HG03439 (cell line): Measurements from ENCODE around the gene ABCA4.

Source experiments
- ATAC-seq: cut with Tn5 transposase; IDR thresholded peaks from one replicate; pipeline ENCODE4 v1.9.1; 2021; ENCODE audit warnings: mild to moderate bottlenecking, moderate library complexity; ENCODE audit not compliant: unreplicated experiment

The ABCA4 gene

DNA sequence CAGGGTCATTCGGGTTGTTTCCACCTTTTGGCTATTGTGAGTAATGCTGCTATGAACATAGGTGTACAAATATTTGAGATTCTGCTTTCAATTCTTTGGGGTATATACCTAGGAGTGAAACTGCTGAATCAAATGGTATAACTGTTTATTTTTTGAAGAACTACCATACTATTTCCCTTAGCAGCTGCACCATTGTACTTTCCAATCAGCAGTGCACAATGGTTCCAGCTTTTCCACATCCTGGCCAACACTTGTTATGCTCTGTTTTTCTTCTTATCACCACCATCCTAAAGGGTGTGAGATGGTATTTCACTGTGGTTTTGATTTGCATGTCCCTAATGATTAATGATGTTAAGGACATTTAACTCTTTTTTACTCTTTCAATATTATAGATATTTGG, 3.6 kb upstream of the ABCA4 start:
- no peak for ATAC-seq

DNA sequence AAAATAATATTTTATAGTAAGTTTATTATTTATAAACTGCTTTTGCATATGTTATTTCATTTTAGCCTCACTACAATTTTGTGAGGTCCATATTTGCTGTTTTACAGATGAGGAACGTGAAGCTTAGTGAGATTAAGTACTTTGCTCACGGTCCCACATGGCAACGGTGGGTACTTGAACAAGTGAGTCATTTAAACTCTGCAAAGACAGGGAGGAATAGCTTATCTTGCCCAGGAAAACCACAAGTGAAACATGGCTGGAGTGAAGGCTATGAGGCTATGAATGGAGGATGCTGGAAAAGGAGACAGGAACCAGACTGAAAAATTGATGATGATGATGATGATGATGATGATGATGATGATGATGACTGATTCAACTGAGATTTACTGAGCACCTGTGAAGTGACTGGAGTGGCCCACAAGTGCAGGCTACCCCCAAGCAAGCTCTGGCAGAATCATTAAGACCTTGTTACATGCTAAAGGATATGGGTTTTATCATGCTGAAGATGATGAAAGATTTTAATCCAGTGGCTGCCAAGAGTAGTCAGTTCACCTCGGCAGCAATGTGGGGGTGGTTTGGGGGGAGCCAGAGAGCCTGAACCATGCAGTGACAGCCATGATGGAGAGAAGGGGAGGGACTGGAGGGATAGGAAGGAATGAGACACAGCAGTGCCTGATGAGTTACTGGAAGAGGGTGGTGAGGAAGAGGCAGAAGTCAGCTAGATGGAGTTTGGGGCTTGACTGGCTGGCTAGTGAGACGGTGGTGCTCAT, 1.4 kb upstream of the ABCA4 start:
- no peak for ATAC-seq

DNA sequence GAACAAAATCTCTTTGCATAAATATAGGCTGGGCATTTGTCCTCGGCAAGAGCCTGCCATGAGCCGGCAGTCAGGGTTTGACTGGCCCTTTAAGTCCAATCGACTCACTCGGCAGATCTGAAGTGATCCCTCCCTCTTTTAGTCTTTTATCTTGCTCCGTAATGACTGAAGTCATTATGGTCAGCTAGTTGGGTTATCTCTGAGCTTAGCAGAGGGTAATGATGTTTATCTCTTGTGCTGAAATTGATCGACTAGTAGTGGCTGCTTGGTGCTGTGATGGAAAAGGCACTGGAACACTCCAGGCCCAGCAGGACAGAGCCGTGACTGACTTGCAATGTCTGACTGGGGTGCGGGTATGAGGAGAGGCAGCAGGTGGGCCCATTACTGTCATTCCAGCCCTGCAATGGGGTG, 468 bp upstream of the ABCA4 start:
- ATAC-seq = no peak

DNA sequence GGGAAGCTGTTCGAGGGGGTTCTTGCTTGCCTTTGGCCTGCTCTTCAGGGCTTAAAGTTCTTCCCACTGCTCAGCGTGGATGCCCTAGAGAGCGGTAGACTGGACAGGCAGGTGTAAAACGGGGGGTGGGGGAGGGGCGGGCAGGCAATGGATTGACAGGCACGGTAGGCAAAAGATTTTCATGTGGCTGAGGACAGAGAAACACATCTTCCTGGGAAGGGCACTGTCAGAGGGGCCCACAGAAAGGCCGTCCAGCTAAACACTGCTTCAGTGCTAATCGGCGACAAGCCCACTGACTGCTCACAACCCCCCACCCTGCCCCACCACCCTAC, 412 bp downstream of the ABCA4 start:
- no peak for ATAC-seq

DNA sequence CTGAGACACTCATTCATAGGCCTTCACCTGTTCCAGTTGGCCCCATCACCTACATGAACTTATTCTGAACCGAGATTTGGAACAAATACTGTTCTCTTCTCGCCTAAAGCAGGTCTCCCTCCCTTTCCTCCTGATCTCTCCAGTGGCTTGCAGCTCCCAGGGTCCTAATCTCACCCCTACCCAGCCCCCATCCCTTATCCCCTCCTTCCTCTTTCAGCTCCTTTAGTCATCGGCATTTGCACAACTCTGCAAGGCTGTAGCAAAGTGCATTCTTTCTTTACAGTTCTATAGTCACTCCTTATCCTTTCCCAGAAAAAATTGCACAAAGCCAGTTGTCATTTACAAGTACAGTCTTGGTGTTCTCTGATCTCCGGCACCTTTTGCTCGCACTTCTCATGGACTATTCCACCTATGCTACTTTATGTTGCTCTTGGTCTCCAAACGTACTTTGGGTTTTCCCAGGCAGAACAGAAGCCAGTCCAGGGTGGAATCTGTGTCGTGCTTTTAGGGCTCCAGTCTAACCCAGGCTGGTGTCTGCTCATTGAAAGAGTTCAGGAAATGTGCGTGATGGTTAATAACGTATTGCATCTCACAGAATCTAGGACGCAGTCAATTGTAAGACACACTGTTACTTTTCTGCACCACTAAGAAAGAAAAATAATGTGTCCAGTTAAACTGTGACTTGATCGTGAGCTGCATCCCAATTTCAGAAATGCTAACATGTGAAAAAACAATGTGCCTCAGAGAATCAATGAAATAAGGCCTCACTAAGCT, 965 bp downstream of the ABCA4 start:
- no peak for ATAC-seq

DNA sequence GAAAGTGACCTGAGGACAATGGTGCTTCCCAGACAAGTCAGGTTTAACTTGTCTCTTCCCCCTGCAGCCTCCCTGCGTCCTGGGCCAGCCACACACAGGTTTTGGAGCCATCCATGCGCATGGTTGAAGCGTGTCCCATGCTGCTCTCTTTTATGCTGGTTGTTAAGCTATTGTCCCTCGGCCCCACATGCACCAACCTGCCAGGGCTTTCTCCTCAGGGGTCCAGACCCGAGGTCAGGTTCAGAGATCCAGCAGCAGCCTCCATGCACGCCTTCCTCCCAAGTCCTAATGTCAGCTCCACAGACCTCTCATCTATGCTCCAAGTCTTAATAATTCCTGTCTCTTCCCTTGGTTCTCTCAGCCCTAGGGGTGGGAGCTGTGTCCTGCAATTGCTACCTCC, 1.6 kb downstream of the ABCA4 start:
- ATAC-seq = no peak

DNA sequence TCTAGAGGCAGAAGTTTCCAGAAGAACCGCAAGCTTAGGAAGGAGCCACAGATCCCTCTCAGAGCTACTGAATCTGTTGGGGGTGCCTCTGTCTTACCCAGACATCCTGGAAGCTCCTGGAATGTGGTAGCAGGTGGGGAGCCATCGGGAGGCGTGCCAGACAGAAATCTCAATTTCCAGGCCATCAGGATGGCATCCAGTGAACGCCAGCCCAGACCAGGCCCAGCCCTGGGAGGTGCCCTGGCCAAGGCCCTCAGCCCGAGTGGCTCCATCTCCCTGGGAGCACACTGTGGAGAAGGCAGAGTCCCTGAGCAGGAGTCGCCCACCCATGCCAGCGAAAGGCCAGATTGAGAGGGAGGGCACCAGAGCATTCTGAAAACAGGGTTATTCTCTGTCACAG, 2.5 kb downstream of the ABCA4 start:
- ATAC-seq = no peak

DNA sequence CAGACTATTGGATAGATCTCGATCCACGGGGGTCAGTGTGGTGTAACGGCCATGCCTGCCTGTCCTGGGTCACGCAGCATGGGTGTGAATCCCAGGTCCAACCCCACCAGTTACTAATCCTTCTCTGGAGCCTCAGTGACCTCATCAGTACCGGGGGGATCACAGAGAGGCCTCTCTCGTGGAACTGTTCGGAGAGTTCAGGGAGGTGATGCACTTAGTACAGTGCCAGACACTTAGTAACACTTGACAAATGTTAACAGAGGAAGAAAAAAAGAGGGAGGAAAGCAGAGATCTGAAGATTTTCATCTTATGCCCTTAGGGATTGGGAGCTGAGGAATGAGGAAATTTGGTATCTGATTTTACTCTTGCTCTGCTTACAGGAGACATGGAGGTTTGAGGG, 2.9 kb downstream of the ABCA4 start:
- no peak for ATAC-seq

DNA sequence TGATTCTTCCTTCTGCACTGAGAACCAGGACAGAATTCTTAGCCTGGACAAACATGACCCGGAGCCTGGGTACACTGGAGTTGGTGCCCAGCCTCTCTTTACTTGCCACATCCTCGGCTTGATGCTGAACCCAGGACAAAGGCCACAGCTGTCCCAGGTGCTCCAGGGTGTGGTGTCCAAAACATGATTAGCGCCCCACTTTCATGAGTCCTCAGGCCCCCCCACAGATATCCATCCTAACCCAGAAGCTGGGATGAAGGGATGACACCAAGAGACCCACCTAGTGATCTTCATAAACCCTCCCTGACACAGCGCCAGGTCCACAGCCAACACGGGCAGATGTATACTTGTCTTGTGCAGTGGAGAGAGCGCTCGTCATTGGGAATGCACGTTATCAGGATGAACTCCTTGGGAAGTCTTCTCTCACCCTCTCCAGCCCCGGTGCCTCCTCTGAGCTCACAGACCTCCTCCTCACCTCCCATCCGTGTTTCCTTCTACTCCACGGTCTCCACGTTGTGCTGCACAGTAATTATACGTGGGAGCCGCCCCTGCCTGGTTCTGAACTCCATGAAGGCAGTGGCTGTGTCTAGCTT, 3.6 kb downstream of the ABCA4 start:
- no peak for ATAC-seq

DNA sequence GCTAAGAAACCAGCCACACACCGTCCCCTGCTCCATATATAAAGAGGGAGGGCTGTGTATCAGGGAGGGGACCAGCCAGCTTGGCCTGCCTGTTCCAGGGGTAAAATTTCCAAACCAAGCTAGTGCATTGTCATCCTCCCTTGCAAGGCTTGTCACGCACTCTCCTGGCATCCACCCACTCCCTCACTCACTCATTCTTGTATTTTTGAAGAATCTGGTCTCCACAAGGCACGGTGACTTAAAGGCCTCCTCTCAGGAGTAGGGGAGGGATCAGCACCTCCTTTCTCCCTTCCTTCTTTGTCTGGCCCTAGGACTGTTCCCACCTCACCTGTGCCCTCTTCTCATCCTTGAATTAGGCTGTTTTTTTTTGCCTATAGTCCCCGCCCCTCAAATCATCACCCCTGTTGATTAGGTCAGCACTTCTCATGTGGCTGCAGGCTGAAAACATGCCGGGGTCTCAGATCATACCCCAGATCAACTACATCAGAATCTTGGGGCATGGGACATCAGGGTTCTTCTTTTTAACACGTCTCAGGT, 5.0 kb downstream of the ABCA4 start:
- no peak for ATAC-seq

DNA sequence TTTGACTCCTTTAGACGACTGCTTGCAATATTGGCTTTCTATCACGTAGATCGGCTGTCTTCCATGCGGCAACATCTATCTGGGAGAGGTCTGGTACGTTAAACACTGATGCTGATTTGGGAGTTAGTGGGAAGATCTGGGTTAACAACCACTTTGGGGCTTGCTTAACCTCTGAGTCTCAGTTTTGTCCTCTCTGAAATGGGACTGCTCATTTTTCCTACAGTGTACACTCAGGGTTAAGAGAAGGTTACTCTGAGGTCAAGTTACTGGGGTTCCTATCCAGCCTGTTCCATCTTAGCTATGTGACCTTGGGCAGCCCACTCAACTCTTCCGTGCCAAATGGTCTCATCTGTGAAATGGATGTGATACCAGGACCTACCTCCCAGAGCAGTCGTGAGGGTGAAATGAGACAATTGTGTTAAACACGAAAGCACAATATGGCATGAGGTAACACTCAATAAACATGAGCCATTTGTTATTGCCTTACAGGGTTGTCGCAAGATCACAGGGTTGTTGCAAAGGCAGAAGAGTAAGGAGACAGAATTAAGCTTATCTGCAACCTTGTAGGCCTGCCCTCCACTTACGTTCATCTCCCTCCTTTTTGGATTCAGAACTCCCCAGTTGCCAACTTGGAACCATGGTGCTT, 5.6 kb downstream of the ABCA4 start:
- ATAC-seq = no peak

DNA sequence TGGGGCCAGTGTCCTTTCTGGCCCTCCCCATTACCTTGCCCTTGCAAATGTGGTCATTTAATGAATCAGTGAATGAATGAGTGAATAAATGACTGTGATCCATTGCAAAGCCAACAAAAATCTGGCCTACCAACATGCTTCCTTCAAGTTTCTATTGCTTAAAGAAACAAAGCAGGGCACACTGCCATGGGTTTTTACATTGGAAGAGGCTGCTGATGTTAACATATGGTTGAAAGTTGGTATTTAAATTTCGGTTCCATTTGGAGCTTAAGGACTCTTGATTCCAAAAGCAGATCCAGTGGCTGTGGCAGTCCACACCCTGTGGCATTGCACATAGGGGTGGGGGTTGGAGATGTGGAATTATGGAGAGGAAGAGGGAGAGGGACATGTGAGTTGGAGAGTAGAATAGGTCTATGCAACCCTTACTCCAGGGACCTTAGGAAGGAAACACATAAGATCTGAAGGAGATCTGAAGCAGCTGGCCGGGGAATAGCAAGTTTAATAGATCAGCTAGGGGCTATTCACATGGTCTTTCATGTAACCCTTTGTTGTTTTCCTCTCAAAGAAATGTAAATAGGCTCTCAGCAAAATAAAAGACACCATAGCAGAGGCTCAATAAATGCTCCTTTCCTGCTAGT, 7.2 kb downstream of the ABCA4 start:
- no peak for ATAC-seq

DNA sequence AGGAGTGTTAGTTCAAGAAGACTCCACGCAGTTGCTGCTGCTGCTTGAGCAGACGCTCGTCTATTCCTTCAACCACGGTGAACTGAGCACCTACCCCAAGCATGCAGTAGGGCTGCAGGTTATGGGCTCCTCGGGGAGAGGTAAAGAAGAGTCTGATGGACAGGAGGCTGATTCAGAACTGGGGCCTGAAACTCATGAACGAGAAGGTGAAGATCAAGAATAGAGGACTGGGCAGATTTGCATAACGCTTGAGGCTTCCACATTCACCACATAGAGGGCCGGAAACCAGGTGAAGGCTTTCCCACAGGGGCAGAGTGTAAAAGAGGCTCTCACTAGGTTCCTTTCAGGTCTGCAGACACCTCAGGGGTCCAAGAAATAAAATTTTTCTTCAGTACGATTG, 9.1 kb downstream of the ABCA4 start:
- peak; percentile 74 for ATAC-seq

DNA sequence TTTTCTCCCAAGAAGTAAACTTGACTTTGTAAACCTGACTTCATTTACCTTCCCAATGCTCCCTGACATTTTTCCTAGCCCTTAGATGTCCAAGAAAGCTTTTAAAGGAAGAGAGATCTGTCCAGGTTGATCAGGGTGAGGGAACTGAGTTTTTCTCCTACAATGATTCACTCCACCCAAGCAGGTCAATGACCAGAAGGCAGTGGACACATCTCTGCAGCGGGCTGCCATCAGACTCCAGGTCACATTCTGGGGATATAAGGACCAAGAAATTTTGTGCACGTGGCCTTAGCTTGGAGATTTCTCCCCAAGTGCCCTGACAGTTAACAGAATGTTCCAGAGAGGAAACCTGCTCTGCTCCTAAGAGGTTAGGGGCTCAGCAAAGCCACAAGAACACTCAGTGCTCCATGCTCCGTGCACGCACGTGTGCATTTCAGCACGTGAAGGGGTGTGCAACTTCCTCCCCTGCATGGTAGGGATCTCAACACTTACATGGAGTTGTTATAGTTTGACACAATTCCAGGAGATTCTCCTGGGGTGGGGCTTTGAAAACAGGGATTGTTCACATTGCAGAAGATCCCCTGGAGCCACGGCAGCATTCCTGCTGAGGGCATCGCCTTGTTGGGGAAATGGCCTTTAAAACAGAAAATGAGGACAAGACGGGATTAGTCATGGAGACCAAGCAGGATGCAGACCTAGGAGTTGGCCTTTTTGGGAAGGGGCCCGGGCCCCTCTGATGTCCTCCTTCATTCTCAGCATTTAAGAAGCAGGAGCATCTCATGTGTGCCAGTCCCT, 9.8 kb downstream of the ABCA4 start:
- ATAC-seq = no peak

DNA sequence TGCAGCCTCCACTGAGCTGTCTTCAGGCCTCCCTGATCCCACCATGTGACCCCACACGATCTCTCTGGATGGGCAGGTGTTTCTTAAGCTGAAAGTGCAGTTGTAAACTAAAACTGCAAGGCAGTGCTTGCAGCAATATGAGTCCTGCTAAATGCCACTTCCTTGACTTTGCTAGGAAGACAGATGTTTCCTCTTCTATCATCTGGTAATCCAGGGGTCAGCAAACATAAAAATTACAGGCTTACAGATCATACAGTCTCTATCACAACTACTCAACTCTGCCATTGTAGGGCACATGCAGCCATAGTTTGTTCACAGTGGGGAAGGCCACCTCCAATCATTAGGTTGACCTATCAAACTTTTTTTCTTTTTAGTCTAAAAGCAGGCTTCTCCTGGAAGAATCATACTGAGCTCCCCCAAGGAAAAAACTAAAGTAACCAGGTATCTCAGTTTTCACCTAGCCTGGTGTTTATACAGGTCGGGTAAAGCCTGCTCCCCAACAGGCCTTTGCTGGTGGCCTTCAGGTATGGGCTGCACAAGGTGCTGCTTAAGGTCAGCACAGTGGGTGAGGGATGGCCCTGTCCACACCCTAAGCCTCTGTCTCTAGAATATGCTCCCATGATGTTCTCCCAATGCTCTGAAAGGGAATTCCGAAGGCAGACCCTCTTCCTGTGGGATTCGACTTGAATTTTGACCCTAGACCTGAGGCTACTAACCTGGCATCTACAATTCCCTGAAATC, 10.8 kb downstream of the ABCA4 start:
- no peak for ATAC-seq

DNA sequence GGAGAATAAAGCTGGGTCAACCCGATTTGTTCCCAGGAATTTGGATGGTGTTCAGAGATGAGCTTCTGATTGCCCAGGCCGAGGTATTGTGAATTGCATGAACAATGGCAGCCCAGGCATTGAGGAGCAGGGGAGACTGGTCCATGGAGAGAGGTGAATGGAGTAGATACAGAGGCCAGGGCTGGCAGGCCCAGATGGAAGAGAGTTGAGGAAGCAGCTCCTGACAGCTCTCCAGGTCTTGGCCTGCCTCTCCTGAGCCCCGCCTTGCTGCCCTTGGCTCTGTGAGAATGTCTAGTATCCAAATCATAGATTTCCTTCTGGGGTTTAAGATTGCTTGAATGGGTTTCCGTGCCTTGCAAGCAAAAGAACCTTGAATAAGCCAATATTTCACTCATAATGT, 11.5 kb downstream of the ABCA4 start:
- no peak for ATAC-seq

DNA sequence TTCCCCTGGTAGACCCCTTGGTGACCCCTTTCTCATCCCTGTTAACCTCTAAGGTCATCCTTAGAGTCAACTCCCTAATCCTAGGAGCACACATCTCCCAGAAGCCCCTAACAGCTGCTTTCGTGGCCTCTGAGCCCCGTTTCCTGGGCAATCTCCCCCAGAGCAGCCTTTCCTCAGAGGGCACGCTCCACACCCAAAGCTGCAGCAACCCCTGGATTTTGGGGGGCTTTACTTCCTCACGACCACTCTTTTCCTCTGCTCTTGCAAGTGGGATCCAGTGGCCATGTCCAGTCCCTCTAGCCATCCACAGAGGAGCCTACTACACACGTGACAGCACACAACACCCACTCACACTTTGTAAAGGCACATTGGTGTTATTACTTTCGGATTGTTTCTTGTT, 13.8 kb downstream of the ABCA4 start:
- no peak for ATAC-seq

DNA sequence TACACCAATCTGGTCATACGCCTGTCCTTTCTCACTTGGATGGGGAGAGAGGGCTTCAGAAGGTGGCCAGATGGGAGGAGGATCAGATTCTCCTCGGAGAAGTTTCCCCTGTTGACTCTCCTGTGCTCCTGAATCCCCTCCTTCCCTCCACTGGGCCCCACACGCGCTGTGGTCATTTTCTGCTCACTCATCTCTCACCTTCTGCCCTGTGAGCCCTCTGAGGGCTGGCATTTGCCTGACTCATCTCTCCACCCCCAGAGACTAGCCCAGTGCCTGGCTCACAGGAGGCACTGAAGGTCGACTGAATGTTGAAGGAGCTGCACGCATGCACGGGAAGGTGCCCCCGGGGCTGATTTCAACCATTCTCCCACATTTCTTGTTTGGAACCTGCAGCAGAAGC, 14.2 kb downstream of the ABCA4 start:
- ATAC-seq = no peak

DNA sequence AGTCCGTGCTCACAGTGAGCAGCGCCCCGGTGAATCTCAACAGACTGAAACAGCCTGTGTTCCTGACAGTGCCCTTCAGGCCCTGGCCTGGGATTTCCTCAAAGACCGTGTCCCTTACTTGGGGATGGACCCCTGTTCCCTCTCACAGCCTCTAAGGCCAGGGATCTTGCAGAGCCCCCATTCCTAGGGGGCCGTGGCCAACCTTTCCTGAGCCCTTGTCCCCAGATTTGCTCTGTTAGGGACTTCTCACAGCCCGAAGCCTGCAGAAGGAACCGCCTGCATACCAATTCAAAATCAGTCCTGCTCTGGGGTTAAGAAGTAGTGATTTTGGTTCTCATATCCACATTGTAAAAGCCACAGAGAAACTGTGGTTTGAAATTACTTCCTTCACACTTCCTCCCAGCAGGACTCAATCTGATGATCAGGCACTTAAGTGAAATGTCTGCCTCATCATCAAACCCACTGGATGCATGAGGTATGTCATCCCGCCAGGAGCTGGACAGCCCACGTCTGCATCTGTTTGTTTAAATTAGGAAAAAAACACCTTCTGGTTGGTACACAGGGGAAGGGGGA, 14.9 kb downstream of the ABCA4 start:
- no peak for ATAC-seq
